ELF-1 (cell line): ENCODE measurements around the gene GRIP1.
A peak's percentile ranks its signal among the peaks of the same experiment; 100 is the strongest.

Experiments
- DNase-seq: peaks from one replicate; pipeline ENCODE4 v3.0.0-alpha.2; 2016; ENCODE audit warnings: low read depth, low spot score

Gene GRIP1

DNA sequence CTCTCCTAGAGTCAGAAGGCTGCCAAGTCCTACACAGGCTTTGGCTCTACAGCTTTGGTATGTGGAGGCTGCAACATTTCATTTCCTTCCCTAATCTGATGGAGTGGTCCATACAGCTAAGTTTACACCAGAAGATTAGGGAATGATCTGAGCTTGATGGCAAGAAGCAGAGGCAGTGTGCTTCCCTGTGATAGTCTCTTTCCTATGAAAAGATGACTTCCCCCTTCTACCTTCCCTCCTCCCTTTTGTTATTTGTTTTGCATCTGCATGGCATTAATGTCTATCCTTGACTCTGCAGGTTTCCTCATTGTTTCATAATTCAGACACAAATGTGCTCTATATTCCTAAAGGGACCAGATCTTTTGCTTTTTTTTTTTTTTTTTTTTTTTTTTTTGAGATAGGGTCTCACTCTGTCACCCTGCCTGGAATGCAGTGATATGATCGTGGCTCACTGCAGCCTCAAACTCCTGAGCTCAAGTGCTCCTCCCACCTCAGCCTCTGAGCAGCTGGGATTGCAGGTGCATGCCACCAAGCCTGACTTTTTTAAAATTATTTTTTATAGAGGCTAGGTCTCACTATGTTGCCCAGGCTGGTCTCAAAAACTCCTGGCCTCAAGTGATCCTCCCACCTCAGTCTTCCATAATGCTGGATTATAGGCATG, 76.3 kb downstream of the GRIP1 start:
- no peak for DNase-seq

DNA sequence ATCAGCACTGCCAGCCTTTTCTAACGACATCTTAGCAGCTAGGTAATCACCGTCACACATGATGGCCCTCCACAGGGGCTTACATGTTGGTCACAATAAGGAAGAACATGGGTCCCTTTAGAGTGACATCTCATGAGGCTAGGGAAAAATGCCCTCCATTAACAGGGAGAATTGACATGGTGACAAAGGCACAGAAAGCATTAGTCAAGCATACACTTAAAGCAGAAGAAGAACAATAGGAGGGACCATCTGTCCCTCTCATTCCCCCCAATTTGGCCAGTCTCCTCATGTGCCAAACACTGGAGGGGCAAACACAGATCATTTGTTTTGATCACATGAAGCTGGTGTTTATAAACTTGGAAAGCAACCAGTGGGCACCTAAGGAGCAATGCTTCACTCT, 78.0 kb downstream of the GRIP1 start:
- no peak for DNase-seq

DNA sequence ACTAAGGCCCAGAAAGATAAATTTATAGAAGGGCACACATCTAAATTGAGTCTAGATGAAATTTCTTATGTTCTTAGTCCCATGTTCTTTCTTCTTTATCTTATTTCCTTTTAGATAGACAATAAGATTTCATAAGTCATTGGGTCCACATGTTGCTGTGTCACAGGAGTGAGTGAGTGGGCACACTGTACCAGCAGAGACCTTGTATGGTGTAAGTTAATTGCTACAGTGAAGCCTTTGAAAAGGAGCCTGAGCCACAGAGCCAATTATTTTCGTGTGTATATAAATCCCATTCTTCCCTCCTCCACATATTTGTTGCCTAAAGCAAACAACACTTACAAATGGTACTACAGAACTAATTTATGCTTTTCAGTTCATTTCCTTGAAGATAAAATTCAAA, 79.1 kb downstream of the GRIP1 start:
- DNase-seq: no peak

DNA sequence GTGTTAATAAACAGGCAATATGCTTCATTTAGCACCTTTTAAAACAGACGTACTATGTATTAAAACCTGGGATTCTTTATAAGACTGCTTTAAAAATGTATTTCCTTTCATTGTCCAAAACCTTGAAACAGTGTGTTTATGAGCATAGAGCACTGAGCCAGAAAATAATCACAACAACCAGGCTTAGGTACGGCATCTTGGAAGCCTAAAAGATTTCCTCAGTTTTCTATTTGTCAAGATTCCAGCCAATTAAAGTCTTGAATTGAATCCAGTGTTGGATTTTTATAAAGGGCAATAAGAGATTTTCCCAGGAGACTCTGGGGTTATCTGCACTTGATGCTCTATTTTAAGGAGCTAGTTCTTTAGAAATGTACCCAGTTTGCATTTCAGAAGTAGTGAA, 80.3 kb downstream of the GRIP1 start:
- no peak for DNase-seq

DNA sequence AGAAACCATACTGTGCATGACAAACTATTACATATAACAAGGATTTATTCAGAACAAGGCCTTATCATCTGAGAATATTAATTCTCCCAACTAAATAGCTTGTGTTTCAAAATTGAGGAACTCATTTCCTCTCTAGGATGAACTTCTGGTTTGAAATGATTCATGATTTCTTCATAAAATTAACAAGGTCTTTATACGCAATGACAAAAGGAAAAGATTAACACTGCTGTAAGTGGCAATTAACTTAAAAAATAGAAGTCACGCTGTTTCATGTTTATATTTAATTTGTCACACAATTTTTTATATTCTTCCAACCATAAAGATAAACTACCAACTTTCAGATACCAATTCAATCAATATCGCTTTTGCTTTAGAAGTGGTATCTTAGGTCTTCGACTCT, 80.8 kb downstream of the GRIP1 start:
- DNase-seq: no peak

DNA sequence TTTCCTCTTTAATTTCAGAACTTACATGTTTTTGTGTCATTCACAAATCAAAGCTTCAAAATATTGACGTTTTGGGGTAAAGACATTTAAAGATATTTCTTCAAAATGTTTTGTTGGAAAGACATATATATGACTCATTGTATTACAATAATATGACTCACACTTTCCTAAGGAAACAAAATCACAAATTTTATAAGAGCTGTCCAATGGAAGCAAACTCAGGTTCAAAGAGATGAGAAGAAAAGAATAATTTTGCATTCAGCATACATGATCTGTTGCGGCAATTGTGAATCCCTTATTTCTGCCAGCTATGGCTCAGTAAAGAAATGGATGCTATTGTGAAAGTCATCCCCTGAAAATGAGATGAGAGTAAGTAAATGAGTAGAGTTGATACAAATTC, 82.7 kb downstream of the GRIP1 start:
- no peak for DNase-seq

DNA sequence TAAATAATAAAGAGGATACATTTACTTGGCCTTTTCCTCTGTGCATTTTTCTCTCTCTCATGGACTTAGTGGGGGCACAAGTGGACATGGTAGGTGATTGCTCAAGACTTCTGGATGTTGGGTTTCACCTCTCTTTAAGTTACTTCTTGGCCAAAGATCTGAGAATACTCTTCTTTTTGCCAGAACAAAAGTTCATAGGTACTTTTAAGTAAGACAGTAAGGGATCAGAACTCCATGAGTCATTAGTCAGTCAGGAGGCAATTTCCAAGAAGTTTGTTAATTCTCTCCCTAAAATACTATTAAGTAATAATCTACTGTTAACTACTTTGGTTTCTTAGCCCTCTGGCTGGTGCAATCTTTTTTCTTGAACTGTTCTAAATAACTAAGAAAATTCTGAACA, 84.2 kb downstream of the GRIP1 start:
- DNase-seq: no peak

DNA sequence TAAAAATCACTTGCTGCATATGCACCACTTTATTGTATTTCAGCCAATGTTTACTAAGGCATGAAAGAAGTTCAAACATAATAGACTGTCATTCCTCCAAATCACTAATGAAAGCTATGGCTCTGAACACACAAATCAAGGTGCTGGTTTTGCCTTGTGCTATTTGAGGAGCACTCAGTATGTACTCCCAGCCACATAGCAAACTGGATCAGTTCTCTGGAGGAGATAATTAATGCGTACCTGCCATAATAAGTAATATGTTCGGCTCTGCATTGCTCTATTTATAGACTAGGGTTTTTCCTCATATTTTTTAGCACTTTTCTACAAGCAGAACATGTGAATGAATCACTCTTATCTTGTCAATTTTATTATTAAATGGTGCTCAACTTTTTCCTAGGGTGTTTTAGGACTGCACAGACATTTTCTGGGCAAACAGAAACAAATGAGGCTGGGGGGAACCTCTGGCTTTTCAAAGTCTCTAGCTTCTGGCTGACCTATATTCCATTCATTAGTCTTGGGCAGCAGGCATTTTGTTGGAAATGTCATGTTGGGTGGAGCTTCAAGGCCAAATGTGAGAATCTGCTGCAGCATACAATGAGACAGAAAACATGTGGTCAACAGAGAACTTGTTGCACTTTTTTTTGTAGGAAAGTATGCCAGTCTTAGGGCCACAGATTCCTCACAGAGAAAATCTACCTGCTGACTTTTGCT, 88.4 kb downstream of the GRIP1 start:
- DNase-seq: no peak

DNA sequence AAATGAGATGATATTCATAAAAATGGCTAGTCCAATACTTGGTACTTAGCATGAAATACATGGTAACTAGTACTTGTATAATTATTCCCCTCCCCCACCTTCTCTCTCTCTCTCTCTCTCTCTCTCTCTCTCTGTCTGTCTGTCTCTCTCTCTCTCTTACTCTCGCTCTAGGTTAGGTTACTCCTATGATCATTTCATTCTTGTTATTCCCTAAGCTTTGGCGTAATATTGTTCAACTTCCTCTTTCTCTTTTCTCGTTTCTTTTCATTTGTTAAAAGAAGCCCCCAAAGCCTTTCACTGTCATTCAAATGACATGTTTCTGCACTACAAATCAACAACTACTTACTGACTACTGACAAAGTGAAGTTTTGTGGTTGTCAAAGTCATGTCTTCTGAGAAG, 89.8 kb downstream of the GRIP1 start:
- no peak for DNase-seq

DNA sequence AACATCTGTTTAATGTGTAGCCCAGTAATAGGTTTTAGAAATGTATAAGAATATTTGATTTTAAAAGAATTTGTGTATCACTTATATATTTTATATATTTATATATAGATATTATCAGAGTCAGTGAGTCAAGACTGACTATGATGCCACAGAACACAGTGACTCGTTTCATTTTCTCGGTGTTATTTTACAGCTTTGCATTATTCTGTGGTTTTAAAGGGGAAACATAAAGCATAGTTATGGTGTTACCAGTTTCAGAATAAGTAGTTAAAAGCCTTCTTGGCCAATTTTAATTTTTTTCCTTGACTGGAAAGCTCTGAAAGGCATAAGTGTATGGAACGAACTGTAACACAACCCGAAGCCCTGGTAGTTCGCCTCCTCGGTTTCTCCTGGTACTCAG, 91.0 kb downstream of the GRIP1 start:
- no peak for DNase-seq

DNA sequence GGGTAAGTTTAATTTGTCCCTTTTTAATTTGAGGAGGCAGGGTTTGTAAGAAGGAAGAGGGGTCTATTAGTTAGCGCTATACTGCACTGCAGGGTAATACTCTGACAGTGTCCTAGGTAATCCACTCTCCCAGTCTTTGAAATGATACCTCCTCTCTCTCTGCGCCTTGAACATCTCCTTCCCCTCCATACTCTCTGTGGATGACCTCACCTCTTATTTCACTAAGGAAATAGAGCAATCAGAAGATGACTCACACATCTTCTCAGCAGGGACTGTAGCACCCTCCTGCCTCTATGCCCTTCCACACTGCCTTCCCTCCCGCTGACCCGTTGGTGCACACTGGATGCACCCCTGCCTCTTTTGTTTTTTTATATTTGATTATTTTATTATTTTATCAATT, 94.2 kb downstream of the GRIP1 start:
- no peak for DNase-seq

DNA sequence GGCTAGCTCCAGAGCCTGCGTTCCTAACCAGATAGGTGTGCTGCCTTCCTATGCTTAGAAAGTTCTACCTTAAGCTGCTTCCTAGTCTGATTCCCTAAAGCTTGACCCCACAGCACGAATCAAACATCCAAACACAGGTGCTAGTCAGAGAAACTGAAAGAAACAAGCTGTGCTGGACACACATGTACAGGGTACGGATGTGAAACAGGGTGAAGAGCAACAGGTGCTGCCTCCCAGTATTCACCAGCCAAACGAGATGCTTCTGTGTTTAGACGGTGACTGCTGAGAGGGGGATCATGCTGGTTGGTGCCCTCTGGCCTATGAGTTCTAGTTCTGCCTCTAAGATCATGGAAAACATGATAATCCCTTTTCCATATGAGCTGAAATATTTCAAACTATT, 105.3 kb downstream of the GRIP1 start:
- DNase-seq: no peak

DNA sequence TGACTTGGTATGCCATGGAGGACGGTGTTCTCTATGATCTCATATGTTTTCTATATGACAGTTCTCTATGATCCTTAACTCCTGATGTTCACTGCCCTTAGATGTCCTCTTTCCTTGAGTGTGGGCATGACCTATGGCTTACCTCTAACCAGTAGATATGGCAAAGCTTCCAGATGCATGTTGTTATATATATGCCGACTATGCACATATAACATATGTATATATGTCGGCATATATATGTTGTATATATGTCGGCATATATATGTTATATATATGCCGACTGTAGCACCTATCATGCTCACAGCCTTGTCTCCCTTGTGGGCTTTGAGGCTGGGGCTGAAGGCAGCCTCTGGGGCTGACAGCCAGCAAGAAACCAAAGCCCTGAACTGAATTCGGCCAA, 106.0 kb downstream of the GRIP1 start:
- no peak for DNase-seq

DNA sequence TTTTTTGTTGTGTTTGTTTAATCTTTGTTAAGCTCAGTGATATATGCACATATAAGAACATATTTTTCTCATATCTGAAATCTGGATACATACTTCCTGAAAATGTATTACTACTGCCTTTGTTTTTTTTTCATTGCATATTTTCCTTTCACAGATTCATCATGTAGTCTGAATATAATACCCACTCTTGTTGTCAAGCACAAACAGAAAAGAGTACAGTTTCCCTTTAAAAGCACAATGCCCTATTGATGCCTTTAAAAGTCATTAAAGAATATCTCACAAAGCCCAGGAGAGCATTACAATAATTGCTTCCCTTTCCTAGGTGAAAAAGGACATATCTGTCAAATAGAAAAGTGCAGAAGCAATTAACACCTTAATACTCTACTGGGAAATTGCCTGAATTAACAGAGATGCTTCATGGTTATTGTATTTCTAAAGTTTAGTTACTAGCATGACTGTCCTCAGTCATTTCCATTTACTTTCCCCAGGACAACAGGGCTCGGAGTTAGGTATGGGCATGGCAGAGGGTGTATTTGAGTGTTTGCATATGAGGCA, 107.4 kb downstream of the GRIP1 start:
- DNase-seq: no peak

DNA sequence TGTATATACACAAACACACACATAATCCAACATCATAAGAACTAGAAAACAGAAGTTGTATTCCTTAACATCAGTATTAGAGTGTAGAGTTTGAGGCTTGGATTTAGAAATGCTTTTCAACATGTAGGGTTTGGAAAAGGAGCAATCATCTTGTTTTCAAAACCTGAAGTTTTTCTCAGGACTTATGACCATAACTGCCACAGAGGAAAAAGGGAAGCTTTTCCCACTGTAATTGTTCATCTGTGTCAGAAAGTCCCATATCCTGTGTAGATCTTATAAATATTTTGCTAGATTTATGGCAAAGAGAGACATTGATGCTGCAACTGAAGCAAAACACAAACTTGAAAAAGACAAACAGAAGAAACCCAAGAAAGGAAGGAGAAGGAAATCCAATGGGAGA, 115.7 kb downstream of the GRIP1 start:
- DNase-seq: no peak

DNA sequence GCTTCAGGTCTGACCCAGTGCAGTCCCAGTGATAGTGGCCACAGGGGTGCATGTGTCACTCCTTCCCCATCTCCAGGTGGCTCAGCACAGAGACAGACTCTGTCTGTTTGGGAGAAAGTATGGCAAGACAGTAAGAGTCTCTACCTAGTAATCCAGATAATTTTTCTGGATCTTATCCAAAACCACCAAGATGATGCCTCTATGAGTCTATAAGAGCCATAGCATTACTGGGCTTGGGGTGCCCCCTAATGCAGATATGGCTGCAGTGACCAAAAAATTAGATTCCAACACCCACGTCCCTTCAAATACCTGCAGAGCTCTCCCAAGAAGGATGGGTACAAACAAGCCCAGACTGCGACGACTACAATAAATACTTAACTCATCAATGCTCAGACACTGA, 123.8 kb downstream of the GRIP1 start:
- no peak for DNase-seq

DNA sequence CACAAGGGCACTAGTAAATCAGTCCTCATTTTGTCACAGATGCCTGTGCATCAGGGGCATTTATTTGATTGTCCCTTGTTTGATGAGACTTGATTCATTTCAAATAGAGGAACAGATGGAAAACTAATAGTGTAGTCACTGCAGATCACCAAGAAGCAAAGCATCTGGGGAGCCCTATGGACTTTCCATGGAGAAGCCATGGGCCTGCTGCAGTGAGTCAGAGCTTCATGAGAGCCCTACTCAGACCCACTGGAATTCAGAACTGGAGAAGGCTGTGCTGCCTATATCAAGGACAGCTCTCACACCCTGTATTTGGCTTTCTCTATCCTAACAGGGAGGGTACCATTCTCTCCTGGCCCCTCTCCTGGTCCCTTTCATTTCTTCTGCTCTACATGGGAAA, 126.2 kb downstream of the GRIP1 start:
- DNase-seq: no peak

DNA sequence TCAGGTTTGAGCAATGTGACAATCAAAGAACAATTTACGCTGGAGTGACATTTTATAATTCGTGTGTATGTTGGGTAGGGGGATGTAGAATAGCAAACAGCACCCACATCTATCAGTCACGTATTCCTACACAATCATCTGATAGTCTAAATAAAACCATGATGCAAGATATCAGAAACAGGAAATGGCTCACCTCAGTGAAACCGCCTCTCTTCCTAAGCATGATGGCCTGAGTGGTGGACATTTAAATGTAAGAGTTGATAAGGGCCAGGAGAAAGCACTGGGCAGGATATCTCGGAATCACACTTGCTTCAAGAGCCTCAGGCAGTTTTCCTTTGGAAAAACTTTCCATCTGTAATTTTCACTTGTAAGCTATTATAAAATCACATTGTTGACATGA, 128.2 kb downstream of the GRIP1 start:
- DNase-seq: no peak

DNA sequence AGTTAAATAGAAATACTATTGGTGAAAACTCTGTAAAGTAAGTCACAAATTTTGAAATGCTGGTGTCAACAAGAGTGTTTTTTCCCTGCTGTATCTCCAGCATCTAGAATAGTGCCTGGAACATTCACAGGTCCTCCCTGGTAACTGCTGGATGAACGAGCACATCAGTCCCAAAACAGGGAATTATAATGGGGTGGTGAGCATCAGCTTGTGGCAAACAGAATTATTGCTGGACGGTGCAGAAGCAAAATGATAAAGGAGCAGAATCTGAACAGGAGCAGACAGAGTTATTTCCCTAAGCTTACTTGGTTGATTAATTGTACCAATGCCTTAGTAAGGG, 129.9 kb downstream of the GRIP1 start:
- no peak for DNase-seq

DNA sequence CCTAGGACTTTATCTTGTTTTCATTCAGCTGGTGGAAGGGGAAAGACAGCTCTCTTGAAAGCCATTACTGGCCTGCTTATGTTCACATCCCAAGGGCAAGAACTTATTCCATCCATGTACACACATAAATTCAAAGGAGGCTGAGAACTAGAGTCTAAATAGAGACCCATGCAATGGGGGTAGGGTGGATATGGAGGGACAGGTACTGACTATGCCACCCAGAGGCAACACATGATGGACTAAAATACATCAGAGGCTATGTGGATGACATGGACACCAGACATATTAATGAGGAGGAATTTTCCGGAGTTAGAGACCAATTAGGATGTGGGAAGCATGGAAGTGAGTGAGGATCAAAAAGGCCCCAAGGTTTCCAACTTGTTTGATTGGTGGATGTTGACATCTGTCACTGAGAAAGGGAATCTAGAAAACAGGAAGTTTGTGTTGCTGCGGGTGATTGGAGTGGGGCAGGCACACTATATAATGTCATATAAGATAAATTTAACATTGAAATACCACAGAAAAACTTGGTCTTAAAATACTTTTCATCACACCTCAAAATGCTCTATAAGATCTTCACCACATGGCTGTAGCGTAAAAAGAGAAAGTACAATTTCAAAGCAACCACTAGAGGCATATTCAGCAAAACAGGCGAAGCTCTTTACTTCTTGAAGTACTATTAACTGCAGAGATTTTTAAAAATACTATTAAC, 130.4 kb downstream of the GRIP1 start:
- DNase-seq: no peak

DNA sequence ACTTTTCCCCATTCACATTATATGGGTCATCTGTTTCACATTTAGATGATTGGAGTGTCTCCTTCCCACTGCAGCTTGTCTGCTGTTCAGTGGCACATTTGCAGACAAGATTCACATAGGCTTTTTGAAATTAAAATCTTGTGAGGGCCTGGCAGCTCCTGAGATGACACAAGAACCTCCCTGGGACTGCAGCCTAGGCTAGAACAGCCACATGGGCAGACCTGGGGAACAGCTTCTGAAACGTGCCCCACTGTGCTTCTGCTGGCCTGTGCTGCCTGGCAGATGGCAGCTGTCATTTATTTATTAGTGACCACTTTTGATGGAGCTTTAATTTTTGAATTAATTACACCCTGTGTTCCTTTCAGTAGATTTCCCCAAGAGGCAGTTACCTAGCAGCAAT, 137.4 kb downstream of the GRIP1 start:
- DNase-seq: no peak

DNA sequence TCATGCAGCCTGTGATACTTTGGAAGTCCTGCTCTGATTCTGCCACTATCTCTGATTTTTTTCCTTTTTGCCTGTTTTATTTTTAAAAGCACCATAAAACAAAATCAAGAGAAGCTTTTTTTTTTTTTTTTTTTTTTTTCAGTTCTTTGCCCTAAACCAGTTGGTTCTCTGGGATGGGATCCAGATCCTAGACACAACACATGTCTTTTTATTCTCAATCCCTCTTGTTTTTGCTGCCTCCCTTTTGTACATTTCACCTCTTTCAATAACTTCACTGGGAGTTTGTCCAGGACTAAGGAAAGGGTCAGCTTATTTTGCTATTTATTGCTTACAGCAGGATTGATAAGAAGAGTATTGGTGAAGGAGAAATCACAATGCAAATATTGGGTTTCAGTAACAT, 139.4 kb downstream of the GRIP1 start:
- no peak for DNase-seq

DNA sequence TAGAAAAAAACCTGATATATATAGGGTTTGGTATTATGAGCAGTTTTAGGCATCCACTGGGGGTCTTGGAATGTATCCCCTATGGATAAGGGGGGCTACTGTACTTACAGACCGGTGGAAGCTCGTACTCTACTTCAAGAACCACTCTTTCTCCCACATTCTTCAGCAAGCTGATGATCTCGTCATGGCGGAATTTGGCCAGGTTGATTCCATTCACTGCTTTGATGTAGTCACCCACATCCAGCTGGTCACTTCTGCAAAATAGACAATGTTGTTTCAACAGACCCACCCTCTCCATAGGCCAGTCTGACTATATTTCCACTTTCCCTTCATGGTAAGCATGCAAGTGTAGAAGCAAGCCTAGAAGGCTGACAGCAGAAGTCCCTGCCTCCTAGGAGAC, 139.9 kb downstream of the GRIP1 start:
- peak; percentile 59 for DNase-seq
